ENCODE data around the gene TMPRSS11B.

DNA sequence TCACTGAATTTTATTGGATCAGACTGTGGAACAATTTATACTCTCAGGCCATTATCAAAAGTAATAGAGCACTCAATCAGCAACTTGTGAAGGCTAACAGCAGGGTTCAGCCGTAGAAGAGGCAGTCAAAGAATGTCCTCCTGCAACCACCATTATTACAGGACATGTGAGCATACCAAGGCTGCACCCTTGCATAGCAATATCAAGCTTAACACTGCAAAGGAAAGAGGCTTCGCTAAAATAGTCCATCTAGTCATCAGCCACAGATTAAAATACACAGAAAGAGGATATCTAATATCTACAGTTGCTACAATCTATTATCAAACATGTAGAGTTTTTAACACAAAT, 42.9 kb upstream of the TMPRSS11B start:
- TF ChIP-seq CTCF (IDR thresholded peaks at IDR 0.05), result no peak
- no peak for TF ChIP-seq POLR2A (IDR thresholded peaks at IDR 0.05)
